Measurements from ENCODE around the gene FLOT2.
A peak's percentile ranks its signal among the peaks of the same experiment; 100 is the strongest.
"Not testable (repeated sequence)": the region's sequence is repeated elsewhere in the genome, so short reads cannot be mapped to it uniquely, and the experiment has no call there.

FLOT2 gene, protein sequence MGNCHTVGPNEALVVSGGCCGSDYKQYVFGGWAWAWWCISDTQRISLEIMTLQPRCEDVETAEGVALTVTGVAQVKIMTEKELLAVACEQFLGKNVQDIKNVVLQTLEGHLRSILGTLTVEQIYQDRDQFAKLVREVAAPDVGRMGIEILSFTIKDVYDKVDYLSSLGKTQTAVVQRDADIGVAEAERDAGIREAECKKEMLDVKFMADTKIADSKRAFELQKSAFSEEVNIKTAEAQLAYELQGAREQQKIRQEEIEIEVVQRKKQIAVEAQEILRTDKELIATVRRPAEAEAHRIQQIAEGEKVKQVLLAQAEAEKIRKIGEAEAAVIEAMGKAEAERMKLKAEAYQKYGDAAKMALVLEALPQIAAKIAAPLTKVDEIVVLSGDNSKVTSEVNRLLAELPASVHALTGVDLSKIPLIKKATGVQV

GRCh38 chr17:28896884-28897768, at the start of gene FLOT2:
Gene FLOT2 (minus strand): TSS chr17:28897733. CDS start chr17:28897574, 159 bp downstream.
- H3K4me3 ChIP-seq (ENCODE audit: low read depth, low read length): peak within 1 kb of the TSS; percentile 86
- DNase-seq (ENCODE audit: low read depth): no peak

DNA sequence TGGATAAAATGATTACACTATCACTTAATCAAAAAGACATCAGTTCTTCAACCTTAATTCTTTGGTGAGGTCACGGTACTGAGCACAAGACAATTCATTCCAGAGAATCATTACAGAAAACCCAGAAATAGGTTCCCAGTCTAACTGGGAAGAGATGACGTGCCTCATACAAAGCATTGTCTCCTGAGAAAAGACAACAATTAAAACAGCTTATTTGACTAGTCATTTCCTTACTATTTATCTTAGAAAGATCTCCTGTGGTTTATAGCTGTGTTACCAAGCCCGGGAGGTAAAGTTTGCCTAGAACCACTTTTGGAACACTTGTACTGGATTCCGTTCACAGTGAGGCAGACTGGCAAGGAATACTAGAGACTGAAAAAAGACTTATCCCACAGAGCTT, 48.7 kb upstream of the FLOT2 start:
- no peak overlapping the region for H3K4me3 ChIP-seq (ENCODE audit: low read depth, low read length)
- DNase-seq (ENCODE audit: low read depth): peak; percentile 34

- no peak for DNase-seq (ENCODE audit: low read depth)
- H3K4me3 ChIP-seq (ENCODE audit: low read depth, low read length): no peak overlapping the region
These were observed 47.6 kb upstream of the FLOT2 start for GRCh38 chr17:28944862-28945741.

DNA sequence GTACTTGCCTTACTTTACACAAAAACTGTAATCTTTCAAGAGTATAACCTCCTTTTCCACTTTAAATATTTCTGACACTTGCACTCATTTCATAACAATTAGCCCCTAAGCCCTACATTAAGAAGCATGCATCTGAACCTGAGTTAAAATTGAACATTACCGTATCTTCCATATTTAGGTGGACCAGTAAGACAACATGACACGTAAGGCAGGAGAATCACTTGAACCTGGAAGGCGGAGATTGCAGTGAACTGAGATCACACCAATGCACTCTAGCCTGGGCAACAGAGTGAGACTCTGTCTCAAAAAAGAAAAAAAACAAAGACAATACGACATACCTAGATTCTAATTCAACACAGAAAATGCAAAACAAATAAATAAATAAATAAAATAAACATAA, 46.8 kb upstream of the FLOT2 start:
- no peak for DNase-seq (ENCODE audit: low read depth)
- no peak overlapping the region for H3K4me3 ChIP-seq (ENCODE audit: low read depth, low read length)

GRCh38 chr17:28942925-28943324, 45.4 kb upstream of the FLOT2 start:
- H3K4me3 ChIP-seq (ENCODE audit: low read depth, low read length): no peak overlapping the region
- DNase-seq (ENCODE audit: low read depth): no peak

GRCh38 chr17:28941251-28941650, 43.7 kb upstream of the FLOT2 start:
- no peak for DNase-seq (ENCODE audit: low read depth)
- no peak overlapping the region for H3K4me3 ChIP-seq (ENCODE audit: low read depth, low read length)

DNA sequence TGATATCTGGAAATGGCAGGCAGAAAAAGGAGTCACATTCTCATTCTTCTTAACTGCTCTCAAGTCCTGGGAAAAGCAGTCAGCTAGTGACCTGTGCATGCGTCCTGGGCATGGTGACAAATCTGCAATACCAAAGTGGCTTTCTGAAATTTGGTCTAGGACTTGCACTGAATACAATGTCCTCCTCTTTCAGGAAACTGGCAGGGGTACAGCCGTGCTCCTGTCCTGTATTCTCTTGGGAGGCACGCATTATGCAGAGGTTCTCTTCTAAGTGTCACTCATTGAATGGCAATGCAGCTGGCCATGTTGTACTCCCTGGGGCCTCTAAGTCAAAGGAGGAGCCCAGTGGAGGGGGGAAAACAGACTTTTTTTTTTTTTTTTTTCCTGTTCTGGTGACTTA, 43.1 kb upstream of the FLOT2 start:
- H3K4me3 ChIP-seq (ENCODE audit: low read depth, low read length): no peak overlapping the region

GRCh38 chr17:28940142-28940541, 42.6 kb upstream of the FLOT2 start:
- DNase-seq (ENCODE audit: low read depth): no peak
- no peak overlapping the region for H3K4me3 ChIP-seq (ENCODE audit: low read depth, low read length)

More for the DNA sequence above, 43.1 kb upstream of the FLOT2 start:
- no peak for DNase-seq (ENCODE audit: low read depth)

DNA sequence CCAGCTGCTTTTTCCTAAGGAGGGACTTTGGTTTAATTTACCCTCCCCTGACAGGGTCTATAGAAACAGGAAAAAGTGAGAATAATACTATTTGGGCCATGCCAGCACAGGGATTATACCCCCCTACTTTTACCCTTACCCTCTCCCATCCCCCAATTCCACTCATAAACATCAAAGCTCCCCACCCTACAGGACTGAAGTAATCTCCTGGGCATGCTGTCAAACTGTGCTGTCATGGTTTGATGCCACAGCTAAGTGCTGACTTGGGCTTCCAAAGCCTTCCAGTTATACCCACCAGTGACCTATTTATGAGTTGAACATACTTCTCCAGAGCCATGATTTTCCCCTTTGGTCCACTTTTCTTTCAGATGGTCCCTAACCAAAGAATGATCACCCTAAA, 41.0 kb upstream of the FLOT2 start:
- no peak overlapping the region for H3K4me3 ChIP-seq (ENCODE audit: low read depth, low read length)
- DNase-seq (ENCODE audit: low read depth): no peak

DNA sequence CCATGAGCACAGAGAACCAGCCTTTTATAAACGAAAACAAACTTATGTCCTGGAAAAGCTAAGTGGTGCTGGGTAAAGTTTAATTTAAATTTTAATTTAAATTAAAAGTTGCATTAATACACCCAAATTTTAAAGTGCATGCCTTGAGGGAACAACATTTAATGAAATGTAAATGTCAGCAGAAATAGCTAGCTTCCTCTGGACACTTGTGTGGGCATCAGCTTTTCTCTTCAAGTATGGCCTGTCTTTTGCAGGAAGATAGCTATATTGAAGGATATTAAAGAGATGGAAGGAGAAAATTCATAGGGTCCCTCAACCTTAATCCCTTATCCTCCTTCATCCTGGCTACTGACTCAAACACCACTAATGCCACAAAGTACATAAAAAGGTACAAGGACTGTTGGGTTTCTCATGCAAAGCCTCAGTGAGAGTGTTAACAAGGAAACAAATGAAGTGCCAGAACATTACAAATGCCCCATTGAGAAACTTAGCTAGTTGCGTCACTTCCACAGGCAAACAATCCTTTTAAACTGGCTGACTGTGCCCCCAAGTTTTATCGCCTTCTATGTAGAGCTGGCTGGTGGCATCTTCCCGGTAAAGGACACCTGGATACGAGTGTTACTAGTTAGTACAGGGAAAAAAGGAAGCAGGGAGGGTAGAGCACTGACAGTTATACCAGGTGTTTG, 39.7 kb upstream of the FLOT2 start:
- DNase-seq (ENCODE audit: low read depth): peak; percentile 25
- no peak overlapping the region for H3K4me3 ChIP-seq (ENCODE audit: low read depth, low read length)

- no peak overlapping the region for H3K4me3 ChIP-seq (ENCODE audit: low read depth, low read length)
- no peak for DNase-seq (ENCODE audit: low read depth)
These were observed 38.4 kb upstream of the FLOT2 start for GRCh38 chr17:28935744-28936460.

- not testable (repeated sequence) for H3K4me3 ChIP-seq (ENCODE audit: low read depth, low read length); DNase-seq (ENCODE audit: low read depth)
These were observed 37.0 kb upstream of the FLOT2 start for GRCh38 chr17:28934508-28934907.

DNA sequence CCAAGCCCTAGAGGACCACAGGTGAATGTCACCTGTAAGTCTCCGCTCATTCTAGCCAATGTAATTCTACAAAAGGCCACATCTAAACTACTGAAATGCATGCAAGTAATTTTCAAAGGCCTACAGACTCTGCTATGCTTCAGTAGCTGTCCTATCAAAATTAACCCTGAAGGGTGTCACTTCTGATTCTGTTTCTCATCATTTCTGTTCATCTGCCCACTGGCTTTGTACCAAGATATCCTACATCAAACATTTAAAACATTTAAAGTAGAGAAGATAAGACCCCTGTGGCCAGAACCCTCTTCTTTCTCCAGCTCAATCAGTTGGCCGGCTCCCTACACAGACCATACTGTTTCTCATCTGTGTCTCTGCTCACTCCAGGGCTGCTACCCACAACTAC, 32.3 kb upstream of the FLOT2 start:
- H3K4me3 ChIP-seq (ENCODE audit: low read depth, low read length): no peak overlapping the region
- no peak for DNase-seq (ENCODE audit: low read depth)

GRCh38 chr17:28928061-28928460, 30.5 kb upstream of the FLOT2 start:
- no peak overlapping the region for H3K4me3 ChIP-seq (ENCODE audit: low read depth, low read length)
- no peak for DNase-seq (ENCODE audit: low read depth)

GRCh38 chr17:28926786-28927185, 29.3 kb upstream of the FLOT2 start:
- no peak overlapping the region for H3K4me3 ChIP-seq (ENCODE audit: low read depth, low read length)
- DNase-seq (ENCODE audit: low read depth): no peak

- DNase-seq (ENCODE audit: low read depth): no peak
- H3K4me3 ChIP-seq (ENCODE audit: low read depth, low read length): no peak overlapping the region
These were observed 28.8 kb upstream of the FLOT2 start for GRCh38 chr17:28926366-28926765.

- no peak overlapping the region for H3K4me3 ChIP-seq (ENCODE audit: low read depth, low read length)
- DNase-seq (ENCODE audit: low read depth): peak; percentile 72
These were observed 28.4 kb upstream of the FLOT2 start for GRCh38 chr17:28925912-28926365.

DNA sequence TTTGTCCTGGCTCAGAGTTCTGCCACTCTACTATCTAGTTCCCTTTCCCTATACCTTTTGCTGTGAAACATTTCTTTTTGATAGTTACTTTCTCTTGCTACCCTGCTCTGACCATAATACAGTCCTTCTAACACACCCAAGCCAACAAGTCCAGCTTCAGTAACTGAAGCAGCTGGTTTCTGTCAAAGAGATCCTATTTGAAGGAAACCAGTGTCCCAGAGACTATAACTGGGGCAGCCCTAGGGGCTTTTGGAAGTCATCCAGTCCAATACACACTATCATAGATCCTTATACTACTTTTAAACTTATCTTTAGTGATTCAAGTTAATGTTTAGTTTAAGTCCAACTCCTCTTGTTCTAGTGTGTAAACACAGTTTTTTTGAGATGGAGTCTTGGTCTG, 22.7 kb upstream of the FLOT2 start:
- no peak overlapping the region for H3K4me3 ChIP-seq (ENCODE audit: low read depth, low read length)
- DNase-seq (ENCODE audit: low read depth): no peak

Data from skeletal muscle cell (primary cell).